NCI-H187 (cell line): ENCODE measurements around the gene FN3KRP.

ENCODE experiments used
- DNase-seq, 2 experiments: peaks; one replicate each; lab custom pipeline; 2025; lab: John Stamatoyannopoulos, UW

The FN3KRP gene

DNA sequence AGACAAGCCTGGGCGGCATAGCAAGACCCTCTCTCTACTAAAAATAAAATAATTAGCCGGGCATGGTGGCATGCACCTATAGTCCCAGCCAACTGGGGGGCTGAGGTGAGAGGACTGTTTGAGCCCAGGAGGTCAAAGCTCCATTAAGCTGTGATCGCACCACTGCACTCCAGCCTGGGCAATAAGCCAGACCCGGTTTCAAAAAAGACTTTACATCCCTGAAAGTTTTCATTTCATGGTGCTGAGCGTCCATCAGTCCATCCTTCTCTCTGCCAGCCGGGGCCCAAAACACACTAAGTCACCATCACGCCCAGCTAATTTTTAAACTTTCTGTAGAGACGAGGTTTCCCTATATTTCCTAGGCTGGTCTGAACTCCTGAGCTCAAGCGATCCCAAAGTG is 28.6 kb upstream of the FN3KRP start:
- no peak for DNase-seq

DNA sequence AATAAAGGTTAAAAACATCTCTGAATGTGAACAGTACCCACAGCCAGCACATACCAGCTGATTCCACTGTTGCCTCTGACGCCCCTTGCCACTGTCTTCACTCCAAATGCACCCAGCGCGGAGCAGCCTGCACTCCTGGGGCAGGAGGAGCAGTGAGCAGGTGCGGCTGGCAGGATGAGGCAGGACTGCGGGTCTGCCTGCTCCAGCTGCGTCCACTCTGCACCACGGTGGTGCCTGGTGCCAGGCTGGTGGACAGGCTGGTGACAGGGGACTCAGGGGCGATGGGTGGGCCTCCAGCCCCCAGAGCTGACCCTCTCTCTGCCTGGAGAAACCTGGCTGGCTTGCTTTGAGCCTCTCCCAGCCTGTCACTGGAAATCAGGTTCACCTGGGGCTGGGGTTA is 27.4 kb upstream of the FN3KRP start:
- no peak for DNase-seq

DNA sequence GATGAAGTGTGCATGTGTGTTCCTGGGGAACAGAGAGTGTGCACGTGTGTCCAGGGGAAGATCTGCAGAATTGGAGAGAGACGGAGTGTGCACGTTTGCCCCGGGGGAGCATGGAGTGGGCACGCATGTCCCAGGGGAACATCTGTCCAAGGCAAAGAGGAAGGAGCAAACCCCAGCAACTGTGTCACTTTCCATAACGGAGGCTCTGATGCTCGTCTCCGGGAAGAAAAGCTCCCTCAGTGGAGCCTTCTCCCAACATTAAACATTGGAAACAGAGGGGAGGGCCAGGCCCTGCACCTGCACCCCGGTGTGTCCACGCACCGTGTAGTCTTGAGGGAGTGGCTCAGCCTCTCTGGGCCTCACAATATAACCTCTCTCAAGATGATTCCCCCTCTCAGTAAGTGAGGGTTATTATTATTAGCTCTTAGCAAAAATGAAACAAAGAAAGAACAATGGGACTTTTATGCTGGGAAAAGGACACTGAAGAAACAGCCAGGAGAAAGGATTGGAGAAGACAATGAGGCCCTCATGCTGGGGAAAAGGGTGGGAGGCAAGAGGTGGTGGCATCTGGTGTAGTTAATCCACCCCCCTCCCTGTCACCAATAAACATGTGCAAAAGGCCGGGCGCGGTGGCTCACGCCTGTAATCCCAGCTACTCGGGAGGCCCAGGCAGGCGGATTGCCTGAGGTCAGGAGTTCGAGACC is 25.6 kb upstream of the FN3KRP start:
- DNase-seq: no peak

DNA sequence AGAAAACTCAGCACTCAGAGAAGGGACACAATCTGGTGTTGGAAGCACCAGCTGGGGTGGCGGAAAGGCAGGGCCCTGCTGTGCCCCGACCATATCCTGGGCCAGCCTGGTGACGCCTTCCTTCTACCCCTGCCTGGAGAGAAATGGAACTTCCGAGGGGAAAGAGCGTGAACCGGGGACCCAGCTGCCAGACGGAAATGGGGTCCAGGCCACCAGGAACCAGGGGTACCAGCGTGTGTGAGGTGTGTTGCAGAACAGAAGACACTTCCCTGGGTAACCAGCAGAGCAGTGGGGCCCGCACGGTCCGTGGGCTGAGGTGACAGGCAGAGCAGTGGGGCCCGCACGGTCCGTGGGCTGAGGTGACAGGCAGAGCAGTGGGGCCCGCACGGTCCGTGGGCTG is 24.8 kb upstream of the FN3KRP start:
- DNase-seq: no peak

DNA sequence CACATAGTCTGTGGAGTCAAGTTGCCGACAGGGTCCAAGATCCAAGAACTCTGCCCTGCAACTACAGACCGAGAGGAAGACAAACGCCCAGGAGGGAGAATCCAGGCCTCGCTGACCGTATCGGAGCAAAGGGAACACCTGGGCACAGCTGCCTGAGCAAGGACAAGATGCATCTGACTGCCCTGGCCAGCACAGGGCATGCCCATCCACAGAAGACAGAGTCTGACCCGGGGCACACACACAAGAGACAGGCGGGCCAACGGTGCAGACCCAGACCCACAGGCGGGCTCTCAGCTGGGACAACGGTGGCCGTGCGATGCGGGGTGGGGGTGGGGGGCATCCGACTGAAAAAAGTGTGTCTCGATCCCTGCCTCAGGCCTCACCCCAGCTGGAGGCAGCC is 24.2 kb upstream of the FN3KRP start:
- DNase-seq: no peak

DNA sequence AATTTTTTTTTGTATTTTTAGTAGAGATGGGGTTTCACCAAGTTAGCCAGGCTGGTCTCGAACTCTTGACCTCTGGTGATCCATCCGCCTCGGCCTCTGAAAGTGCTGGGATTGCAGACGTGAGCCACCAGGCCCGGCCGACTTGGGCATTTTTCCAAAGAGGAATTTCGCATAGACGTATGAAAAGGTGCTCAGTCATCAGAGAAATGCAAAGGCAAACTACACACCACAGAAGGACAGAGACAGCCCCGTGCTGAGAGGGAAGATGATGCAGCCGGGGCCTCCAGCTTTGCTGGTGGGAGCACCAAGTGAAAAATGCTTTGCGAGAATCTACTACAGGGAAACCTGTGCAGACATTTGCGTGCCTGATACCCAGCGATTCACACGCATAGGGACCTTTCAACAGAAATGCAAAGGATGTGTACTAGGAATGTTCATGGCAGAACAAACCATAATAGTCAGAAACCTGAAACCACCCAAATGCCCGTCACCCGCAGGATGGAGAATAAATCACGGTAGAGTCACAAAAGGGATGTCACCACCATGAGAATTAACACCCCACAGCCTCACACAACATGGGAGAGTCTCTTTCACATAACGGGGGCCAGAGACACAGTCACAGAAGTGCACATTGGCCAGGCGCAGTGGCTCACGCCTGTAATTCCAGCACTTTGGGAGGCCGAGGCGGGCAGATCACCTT is 23.2 kb upstream of the FN3KRP start:
- no peak for DNase-seq

DNA sequence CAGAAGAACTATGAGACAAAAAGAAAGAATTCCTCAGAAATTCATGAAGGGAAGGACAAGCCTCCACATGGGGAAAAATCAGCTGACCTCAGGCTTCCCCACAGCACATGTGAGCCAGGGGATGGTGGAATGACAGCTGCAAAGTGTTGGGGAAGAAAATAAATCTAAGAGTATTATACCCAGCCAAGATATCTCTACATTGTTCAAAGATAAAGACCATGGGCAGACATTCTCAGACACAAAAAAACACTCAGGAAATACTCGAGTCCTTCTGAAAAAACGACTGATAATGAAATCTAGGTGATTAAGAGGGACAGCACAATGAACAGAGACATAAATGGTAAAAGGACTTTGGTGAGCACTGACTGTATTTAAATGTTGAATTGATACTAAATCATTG is 21.9 kb upstream of the FN3KRP start:
- DNase-seq: no peak

DNA sequence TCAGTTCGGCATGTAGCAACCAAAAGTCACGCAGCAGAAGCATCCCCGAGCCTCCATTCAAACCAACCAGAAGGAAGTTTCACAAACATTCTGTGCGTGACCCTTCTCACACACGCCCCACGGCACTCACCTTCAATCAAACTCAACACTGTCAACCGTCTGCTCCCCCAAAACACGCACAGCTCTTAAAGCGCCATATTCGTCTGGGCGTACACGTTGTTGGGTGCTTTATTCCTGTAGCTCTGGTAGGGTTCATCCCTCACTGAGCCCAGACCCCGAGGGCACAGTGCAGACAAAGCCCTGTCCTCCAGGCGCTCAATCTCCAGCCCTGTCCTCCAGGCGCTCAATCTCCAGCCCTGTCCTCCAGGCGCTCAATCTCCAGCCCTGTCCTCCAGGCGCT is 20.2 kb upstream of the FN3KRP start:
- DNase-seq: no peak

DNA sequence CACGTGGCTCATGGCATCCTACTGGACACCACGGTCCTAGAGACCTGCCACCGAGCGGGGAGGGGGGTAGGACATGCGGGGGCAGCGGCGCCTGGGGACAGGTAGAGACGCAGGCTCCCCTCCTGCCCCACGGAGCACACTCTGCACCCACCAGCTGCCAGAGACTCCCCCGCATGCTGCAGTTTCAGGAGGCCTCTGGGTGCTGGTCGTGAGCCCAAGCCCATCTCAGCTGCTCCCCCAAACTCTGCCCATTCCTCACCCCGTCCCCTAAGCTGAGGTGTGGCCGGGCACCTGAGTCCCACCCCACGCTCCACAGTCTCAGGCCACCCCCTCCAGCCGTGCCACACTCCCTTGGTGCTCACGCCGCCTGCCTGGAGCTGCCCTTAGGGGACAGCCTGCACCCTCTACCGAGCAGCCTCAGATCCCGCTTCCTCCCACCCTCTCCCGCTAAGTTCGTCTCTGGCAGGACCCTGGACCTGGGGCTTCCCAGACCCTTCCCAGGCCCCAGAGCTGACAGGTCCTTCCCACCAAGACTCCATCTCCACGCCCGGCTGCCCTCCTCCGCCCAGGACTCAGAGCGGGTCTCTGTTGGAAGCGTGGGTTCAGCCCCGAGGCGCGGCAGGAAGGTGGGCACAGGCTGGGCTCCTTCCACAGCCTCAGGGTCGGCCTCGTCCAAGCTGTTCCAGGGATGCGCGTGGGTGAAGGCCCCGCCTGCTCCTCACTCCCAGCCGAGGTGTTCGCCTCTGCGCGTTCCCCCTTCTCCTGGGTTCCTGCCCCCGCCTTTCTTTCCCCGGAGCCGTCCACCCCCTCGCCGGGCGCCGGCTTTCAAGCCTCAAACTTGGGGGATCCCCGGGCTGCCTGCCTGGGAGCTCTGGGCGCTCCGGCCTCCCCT is 19.3 kb upstream of the FN3KRP start:
- no peak for DNase-seq

DNA sequence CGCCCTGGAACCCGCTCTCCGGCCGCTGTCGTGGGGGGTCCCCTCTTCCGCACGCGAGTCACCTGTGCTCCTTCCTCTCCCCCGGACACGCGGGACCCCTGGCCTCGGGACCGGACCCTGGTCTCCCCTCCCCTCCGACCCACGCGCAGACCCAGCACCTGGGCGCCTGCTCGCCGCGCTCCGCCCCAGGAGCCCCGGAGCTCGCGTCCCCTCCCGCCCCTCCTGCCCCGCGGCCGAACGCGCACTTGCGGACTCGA is 18.8 kb upstream of the FN3KRP start:
- DNase-seq: no peak

DNA sequence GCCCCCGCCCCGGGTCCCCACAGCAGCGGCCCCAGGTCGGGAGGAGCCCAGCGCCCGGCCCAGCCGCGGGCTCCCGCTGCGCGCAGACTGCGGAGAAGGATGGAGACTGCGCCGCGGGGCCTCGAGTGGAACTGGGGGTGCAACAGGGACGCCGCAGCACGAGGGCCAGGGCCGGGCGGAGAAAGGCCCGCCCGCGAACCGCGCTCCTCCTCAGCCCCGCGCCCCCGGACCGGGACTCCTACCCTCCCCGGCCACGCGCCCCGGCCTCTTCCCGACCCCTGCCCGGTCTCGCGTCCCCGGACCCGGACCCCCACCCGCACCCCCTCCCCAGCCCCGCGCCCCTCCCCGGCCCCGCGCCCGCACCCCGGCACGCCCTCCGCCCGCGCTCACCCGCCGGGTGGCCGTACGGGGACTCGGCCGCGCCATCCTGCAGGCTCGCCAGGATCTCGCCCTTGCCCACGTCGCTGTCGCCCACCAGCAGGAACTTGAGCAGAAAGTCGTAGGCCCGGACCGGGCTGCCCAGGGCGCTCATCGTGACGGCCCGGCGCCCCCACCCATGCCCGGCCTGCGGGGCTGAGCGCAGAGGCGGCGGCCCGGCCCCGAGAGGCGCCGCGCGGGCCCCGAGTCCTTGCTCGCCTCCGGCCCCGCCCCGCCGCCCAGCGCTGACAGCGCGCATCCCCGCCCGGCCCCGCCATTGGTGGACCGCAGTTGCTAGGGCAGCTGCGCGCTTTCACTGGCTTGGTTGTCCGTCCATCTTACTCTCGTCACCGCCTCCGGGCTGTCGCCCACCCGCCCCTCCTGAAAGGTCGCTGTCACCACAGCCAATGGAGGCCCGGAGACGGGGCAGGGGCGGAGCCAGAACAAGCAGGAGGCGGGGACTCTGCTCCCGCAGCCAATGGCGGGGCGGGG is 18.2 kb upstream of the FN3KRP start, which contains the start of gene RAB40B:
Gene RAB40B (minus strand): TSS at position 634 of the 909 bp plus-strand sequence. CDS start 102 bp downstream, at position 532.
- peak; percentile 89 to 95 for DNase-seq

DNA sequence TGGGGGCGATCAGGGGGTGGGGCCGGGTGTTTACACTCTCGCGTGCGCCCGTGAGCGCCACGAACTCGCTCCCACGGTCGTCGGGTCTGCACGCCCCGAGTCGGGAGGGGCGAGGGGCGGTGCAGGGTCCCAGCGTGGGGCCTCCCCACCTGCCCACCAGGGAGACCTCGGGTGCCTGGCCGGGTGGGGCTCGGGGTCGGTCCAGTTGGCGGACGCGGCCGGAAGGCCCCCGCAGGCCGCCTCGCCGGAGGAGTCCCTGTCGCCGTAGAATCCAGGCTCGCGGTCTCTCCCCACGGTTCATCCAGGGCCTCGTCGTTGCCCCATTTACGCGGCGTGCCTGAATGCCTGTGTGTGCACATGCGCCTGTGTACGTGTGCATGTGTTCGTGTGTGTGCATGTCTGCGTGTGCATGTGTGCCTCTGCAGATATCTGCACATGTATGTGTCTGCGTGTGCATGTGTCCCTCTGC is 17.5 kb upstream of the FN3KRP start:
- no peak for DNase-seq

DNA sequence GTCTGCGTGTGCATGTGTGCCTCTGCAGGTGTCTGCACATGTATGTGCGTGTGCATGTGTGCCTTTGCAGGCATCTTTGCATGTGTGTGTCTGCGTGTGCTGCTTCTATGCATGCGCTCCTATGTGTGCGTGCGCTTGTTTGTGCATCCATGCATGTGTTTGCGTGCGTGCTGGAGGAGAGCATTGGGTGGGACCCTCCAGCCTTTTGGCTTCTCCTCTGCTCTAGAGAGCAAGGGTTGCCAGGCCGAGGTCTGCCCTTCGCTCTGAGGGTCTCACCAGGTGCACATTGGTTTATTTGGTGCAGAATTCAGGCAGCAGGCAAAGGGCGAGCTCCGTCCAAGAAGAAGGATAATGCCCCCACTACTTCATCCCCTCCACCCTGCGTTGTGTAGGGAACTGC is 17.0 kb upstream of the FN3KRP start:
- DNase-seq: no peak

DNA sequence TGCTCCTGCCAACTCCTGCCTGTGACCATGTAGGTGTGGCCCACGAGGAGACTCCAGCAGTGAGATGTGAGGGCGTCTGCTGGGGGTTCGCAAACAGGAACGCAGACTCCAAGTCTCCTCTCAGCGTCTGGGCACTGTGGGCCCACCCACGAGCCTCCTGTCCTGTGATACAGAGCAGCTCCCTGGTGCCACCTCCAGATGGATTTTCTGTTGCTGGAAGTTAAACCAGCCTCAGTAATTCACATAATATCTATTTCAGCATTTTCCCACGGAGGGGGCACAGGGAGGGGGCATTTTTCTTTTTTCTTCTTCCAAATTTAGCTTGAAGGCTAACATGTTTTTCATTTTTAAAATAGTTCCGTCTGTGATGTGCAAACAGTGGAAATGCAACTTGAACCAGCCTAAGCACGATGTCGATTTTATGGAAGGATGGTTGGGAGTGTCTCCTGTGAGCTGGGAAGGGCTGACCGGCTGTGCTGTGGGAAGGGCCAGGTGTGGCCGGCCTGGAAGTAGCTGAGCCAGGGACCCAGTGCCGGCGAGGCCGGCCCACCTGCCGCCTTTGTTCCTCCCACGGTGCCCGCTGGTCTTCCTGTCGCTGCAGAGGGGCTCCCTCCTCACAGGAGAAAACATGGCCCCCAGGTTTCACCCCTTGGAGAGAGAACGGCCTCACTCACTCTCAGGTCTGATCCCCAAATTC is 14.1 kb upstream of the FN3KRP start:
- no peak for DNase-seq

DNA sequence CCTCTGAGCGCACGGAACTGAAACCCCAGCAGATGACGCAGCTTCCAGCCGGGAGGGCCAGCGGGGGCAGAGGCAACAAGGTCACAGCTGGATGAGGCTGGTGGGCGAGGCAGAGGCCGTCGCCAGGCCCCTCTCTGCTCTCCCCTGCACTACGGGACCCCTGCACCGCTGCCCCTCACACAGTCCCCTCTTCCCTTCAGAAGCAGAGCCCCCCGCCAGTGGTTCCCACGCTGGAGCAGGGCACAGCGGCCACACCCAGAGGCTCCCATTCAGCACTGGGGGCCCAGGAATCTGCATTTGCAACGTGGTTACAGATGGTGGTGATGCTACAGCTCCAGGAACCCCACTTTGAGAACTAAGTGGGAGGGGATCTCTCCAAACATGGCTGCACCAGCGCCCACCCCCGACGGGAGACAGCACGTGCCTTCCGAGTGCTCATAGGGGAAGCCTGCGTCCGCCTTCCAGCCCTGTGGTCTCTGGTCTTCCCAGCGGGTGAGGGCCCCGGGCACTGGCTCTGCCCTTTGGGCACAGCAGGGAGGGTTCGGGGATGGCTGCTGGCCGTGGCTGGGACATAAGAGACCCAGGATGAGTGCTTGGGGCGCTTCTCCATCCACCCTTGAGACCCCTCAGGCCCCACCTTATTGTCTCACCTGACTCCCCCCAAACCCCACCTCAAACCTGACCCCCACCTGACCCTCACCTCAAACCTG is 13.3 kb upstream of the FN3KRP start:
- DNase-seq: no peak

DNA sequence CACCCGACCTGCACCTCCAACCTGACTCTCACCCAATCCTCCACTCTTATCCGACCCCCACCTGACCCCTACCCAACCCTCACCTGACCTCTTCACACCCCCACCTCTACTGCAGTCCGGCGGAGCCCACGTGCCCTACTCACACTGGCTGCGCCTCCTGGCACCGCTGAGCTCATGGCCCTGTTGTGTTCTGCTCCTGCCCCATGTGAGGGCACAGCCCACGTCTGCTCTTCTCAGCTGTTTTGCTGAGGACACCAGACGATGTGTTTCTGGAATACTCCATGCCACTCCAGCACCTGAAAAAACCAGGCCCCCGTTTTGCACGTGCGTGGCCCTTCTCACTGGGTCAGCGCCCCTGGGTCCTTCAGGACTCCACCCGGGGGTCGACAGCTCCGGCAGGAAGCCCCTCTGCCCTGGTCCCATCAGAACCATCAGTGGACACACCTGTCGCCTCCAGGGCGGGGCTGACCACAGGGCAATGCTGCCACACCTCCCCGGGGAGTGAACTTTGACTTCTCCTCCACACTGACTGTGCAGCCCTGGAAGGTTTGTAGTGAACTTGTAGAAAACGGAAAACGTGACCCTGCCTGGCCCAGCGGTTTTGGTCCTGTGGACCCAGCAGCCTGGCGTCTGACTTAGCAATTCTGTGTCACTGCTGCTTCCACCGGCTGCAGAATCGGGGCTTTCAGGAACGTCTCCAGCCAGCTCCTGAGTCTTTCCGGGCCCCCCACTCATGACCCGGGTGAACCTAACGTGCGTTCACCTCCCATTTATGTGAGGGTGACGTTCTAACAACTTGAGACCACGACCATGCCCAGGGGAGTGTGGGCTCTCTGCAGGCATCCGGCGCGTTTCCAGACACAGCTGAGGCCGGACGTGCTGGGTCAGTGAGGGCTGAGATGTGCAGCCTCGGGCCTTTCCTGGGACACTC is 12.3 kb upstream of the FN3KRP start:
- no peak for DNase-seq

DNA sequence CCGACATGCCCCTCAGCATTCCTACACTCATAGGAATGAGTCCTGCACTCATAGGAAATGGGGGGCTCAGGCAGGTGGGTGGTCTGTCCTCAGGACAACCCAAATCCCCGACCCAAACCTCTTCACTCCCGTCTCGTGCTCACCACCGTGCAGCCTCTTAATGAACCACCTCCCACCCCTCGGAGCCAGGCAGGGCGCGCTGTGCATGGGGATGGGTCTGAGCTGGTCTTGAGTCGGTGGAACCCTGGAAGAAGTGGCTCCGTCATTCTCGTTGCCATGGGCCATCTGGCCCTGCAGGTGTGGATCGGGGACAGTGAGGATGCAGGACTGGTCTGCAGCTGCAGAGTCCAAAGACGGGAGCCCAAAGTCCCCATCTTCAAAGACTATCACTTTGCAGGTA is 11.6 kb upstream of the FN3KRP start:
- no peak for DNase-seq

DNA sequence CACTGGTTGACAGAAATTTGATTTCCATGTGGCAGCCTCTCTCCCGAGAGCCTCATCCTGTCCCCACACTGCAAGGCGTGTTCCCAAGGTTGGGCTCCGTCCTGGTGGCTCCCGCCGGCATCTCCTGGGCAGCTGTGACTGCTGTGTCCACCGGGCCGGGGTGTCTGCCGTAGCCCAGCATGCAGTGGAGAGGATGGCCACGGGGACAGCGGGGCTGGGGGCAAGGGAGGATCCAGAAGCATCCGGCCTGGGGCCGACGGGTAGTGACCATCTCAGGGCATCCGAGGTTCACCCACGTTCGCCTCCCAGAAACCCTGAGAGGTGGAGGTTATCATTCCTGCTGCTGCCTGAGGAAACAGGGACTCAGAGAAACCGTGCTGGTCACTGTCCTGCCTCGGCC is 10.8 kb upstream of the FN3KRP start:
- DNase-seq: no peak

DNA sequence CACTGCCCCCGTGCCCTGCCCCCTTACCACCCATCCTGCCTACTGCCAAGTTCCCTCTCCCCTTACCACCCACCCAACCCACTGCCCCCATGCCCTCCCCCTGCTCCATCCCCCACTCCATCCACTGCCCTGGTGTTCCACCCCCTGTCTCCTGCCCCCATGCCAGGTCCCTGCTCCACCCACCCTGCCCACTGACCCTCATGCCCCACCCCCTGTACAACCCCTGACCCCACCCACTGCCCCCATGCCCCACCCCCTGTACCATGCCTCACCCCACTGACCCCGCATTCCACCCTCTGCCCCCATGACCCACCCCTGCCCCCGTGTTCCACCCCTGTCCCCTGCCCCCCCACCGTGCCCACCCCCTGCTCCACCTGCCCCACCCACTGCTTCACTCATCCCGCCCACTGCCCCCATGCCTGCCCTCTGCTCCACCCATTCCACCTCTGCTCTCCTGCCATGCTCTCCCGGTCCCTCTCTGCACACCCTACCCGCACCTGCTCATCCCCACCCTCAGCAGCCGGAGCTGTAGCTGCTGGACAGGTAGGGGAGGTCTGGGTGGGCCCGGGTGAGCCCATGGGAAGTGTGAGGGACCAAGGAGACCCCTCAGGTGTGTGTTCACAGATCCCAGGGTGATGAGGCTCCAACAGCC is 7.4 kb upstream of the FN3KRP start:
- DNase-seq: no peak
